Caco-2 (cell line): ENCODE results near the gene KRT79. TPM values are rescaled to one million over a fixed set of nuclear protein-coding genes. Genes with fewer than 3 reads are reported as not detected.

Experiments used
- BruUV-seq: library from RNA; stranded (reverse); fragments of 400-500 nt; replicated peaks from 2 replicates; lab custom pipeline; 2021; lab: Mats Ljungman, UMichigan
- CTCF ChIA-PET: fragments of 300-600 bp; sonication (Branson Sonifier 250); formaldehyde crosslinking; loops from one replicate; lab custom pipeline; 2022; ENCODE audit warnings: antibody characterized with exemption; lab: Charles Lee
- POLR2A ChIA-PET: fragments of 300-600 bp; sonication (Branson Sonifier 250); formaldehyde crosslinking; loops from one replicate; lab custom pipeline; 2022; ENCODE audit warnings: antibody characterized with exemption; lab: Charles Lee
- DNase-seq, 2 experiments: peaks; one replicate each; pipeline versions ENCODE4 v3.0.0 to v3.0.0-alpha.2; 2020 to 2022
- H3K27me3 ChIP-seq: replicated peaks from 2 replicates; pipeline ENCODE4 v1.6.0; 2011; ENCODE audit warnings: low read length; ENCODE audit not compliant: control insufficient read depth, insufficient read depth
- H3K36me3 ChIP-seq: 2 replicates; pipeline ENCODE4 v1.5.1; 2011; ENCODE audit warnings: low read length; ENCODE audit not compliant: control insufficient read depth, insufficient read depth
- H3K4me1 ChIP-seq: fragments of 250-450 bp; sonication (Bioruptor Pico); 2 replicates; pipeline ENCODE4 v1.5.1; 2020; ENCODE audit warnings: mild to moderate bottlenecking
- H3K4me3 ChIP-seq: 2 replicates; pipeline ENCODE4 v1.5.1; 2011; ENCODE audit warnings: low read depth, mild to moderate bottlenecking, control low read depth, low read length
- H3K9me3 ChIP-seq: fragments of 250-450 bp; sonication (Bioruptor Pico); 2 replicates; pipeline ENCODE4 v1.5.1; 2020; ENCODE audit warnings: mild to moderate bottlenecking, moderate library complexity
- H3K27ac Mint-ChIP-seq: one replicate; pipeline ENCODE4 v1.8.0; 2022; ENCODE audit warnings: mixed read lengths; ENCODE audit not compliant: unreplicated experiment
- H3K27me3 Mint-ChIP-seq: one replicate; pipeline ENCODE4 v1.8.0; 2022; ENCODE audit warnings: mixed read lengths; ENCODE audit not compliant: insufficient read depth, unreplicated experiment
- H3K36me3 Mint-ChIP-seq: one replicate; pipeline ENCODE4 v1.8.0; 2022; ENCODE audit warnings: mild to moderate bottlenecking, mixed read lengths; ENCODE audit not compliant: insufficient read depth, unreplicated experiment
- H3K4me1 Mint-ChIP-seq: one replicate; pipeline ENCODE4 v1.8.0; 2022; ENCODE audit warnings: low read depth, mixed read lengths; ENCODE audit not compliant: unreplicated experiment
- H3K4me3 Mint-ChIP-seq: one replicate; pipeline ENCODE4 v1.8.0; 2022; ENCODE audit warnings: mild to moderate bottlenecking, moderate library complexity, mixed read lengths; ENCODE audit not compliant: unreplicated experiment
- H3K9me3 Mint-ChIP-seq: one replicate; pipeline ENCODE4 v1.8.0; 2022; ENCODE audit warnings: mixed read lengths; ENCODE audit not compliant: unreplicated experiment
- CTCF ChIP-seq, 2 experiments: fragments of 200-600 bp in 1 of 2; IDR thresholded peaks; 1 replicate in 1 of 2; 2 replicates in 1 of 2; pipeline versions ENCODE4 v1.5.1 to v1.8.0; 2011 to 2022; ENCODE audit warnings: antibody characterized with exemption in 1 of 2, control low read depth in 1 of 2, inconsistent platforms in 1 of 2, low read depth in 1 of 2, low read length in 1 of 2, mild to moderate bottlenecking in 1 of 2, moderate library complexity in 1 of 2; ENCODE audit not compliant: insufficient read depth in 1 of 2, severe bottlenecking in 1 of 2, unreplicated experiment in 1 of 2
- intact Hi-C: fragments of 100-400 bp; cut with micrococcal nuclease; formaldehyde crosslinking; loops from one replicate; pipeline ENCODE4 v1.10.0; 2022; ENCODE audit not compliant: unreplicated experiment
- total RNA-seq: library from RNA; stranded (reverse); gene quantifications from 2 replicates; pipeline ENCODE4 v1.2.3, GENCODE V29; 2022

The KRT79 gene
- total RNA-seq, 1 experiment from 2014 or later = not detected

DNA sequence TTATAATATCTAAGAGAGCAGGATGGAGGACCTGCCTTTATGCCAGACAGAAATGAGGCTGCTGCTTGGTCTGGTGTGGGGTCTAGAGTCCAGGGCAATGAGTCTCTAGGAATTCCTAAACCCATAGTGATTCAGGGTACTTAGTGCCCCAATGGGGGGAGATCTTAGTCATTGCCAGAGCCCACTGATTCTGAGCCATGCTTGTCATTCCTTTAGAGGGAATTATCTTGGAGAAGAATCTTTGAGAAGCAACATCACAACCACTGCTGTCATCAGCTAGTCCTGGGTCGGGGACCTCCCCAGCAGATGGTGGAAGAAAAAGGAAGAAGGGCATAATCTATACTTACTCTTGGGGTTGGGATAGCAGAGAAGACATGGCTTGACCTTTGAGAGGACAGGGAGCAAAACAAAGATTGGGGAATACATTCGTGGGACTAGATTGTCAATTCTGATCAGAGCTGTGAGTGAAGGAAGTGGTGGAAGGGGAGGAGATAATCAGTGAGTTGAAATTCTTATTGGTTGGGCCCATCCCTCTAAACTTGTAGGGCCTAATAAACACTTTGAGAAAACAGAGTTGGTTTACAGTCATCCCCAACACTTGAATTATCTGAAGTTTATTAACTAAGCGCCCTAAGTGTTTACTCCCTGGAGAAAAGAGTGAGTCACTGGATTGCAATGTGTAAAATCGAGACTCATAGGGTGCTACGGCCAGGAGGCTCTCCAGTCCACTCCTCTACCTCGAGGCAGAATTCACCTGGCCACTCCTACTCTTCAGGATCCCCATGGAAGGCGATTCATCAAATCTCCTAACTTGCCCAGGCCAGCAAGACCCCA lies 35.2 kb downstream of the KRT79 start:
- no peak for TF ChIP-seq CTCF (IDR thresholded peaks at IDR 0.05; ENCODE audit: insufficient read depth in 1 of 2, low read depth in 1 of 2, low read length in 1 of 2, severe bottlenecking in 1 of 2, unreplicated experiment in 1 of 2)
- peaks cover 21% of the 10 kb centered on the region for H3K4me1 ChIP-seq
- Mint-ChIP-seq H3K36me3 (no peaks in the 10 kb centered on the region), H3K27me3 (no peaks in the 10 kb centered on the region), H3K4me3 (no peak overlapping the region), H3K9me3 (peaks cover 10% of the 10 kb centered on the region), H3K4me1 (peaks cover 28% of the 10 kb centered on the region), H3K27ac (peak overlapping the region; percentile 2)
- CTCF ChIA-PET = no interaction called here
- intact Hi-C loops = loop anchor here (2.0 kb wide), 1 partner anchor 66 kb away; no protein-coding TSS in a partner anchor
- H3K4me3 ChIP-seq = no peak overlapping the region
- H3K9me3 ChIP-seq = no peaks in the 10 kb centered on the region
- BruUV-seq = no TSS peak
- no peaks in the 10 kb centered on the region for H3K27me3 ChIP-seq
- H3K36me3 ChIP-seq = no peaks in the 10 kb centered on the region
- peak in 1 of 2 experiments; percentile 24 for DNase-seq
- POLR2A ChIA-PET = no interaction called here

DNA sequence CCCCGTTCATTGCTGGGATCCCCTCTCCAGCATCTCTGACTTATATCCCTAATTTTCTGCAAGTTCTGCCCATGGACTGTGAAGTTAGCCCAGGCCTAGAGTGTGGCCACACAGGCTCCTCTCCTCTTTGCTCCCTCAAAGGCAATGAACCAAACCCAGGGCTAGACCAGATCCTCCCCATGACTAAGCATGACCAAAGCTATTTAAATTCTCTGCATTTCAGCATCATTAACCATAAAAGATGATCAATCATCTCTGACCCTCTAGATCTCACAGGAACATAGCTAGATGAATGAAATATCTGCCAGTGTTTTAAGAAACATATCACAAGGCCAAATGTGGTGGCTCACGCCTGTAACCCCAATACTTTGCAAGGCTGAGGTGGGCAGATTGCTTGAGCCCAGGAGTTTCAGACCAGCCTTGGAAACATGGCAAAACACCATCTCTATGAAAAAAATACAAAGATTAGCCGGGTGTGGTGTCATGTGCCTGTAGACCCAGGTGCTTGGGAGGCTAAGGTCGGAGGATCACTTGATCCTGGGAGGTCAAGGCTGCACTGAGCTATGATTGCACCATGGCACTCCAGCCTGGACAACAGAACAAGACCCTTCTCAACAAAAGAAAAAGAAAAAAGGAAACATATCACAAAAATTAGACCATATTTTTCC lies 36.0 kb downstream of the KRT79 start:
- TF ChIP-seq CTCF (IDR thresholded peaks at IDR 0.05; ENCODE audit: insufficient read depth in 1 of 2, low read depth in 1 of 2, low read length in 1 of 2, severe bottlenecking in 1 of 2, unreplicated experiment in 1 of 2) = no peak
- Mint-ChIP-seq H3K27ac (no peak overlapping the region), H3K4me3 (no peak overlapping the region), H3K9me3 (peaks cover 5% of the 10 kb centered on the region), H3K27me3 (no peaks in the 10 kb centered on the region), H3K4me1 (peaks cover 28% of the 10 kb centered on the region), H3K36me3 (no peaks in the 10 kb centered on the region)
- no peaks in the 10 kb centered on the region for H3K27me3 ChIP-seq
- BruUV-seq = no TSS peak
- DNase-seq = no peak
- H3K4me3 ChIP-seq = no peak overlapping the region
- H3K9me3 ChIP-seq = no peaks in the 10 kb centered on the region
- intact Hi-C loops = loop anchor here (2.0 kb wide), 1 partner anchor 67 kb away; no protein-coding TSS in a partner anchor
- POLR2A ChIA-PET = no interaction called here
- no peaks in the 10 kb centered on the region for H3K36me3 ChIP-seq
- H3K4me1 ChIP-seq = peaks cover 21% of the 10 kb centered on the region
- CTCF ChIA-PET = no interaction called here

DNA sequence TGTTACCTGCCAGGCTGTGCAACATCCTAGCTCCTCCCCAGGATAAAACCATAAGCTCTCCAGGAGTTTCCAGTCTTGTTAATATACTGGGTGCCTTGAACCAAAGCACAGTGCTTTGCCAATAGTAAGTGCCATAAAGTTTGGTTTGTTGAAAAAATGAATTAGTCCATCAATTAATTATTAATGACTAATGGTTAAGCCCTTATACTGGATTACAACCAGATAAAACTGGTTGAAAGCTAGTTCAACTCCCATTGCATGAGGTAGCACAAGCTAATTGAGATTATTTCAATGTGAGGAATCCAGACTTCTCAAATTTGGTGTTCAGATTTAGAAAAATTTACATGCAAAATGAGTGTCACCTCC lies 36.6 kb downstream of the KRT79 start:
- H3K36me3 ChIP-seq = no peaks in the 10 kb centered on the region
- H3K4me1 Mint-ChIP-seq = peaks cover 28% of the 10 kb centered on the region
- no peak for TF ChIP-seq CTCF (IDR thresholded peaks at IDR 0.05; ENCODE audit: insufficient read depth in 1 of 2, low read depth in 1 of 2, low read length in 1 of 2, severe bottlenecking in 1 of 2, unreplicated experiment in 1 of 2)
- no peak overlapping the region for H3K4me3 Mint-ChIP-seq
- no peaks in the 10 kb centered on the region for H3K9me3 ChIP-seq
- no peaks in the 10 kb centered on the region for H3K36me3 Mint-ChIP-seq
- no peaks in the 10 kb centered on the region for H3K27me3 Mint-ChIP-seq
- BruUV-seq = no TSS peak
- CTCF ChIA-PET = no interaction called here
- no peak overlapping the region for H3K4me3 ChIP-seq
- intact Hi-C loops = no loop called here
- peaks cover 21% of the 10 kb centered on the region for H3K4me1 ChIP-seq
- no peaks in the 10 kb centered on the region for H3K9me3 Mint-ChIP-seq
- no peak for DNase-seq
- no peak overlapping the region for H3K27ac Mint-ChIP-seq
- POLR2A ChIA-PET = no interaction called here
- H3K27me3 ChIP-seq = no peaks in the 10 kb centered on the region
